Measurements from ENCODE around the gene SCTR.

The SCTR gene

GRCh38 chr2:119474371-119475224 lies 49.7 kb downstream of the SCTR start:
- DNase-seq (ENCODE audit: low read depth in 3 of 3): no peak

GRCh38 chr2:119473621-119474370 lies 50.5 kb downstream of the SCTR start:
- no peak for DNase-seq (ENCODE audit: low read depth in 3 of 3)

GRCh38 chr2:119472749-119473148 lies 51.5 kb downstream of the SCTR start:
- no peak for DNase-seq (ENCODE audit: low read depth in 3 of 3)

GRCh38 chr2:119469661-119470297 lies 54.5 kb downstream of the SCTR start:
- no peak for DNase-seq (ENCODE audit: low read depth in 3 of 3)

GRCh38 chr2:119469131-119469530 lies 55.2 kb downstream of the SCTR start:
- no peak for DNase-seq (ENCODE audit: low read depth in 3 of 3)

- DNase-seq (ENCODE audit: low read depth in 3 of 3): no peak
These were observed 55.9 kb downstream of the SCTR start for GRCh38 chr2:119468154-119468955.

- no peak for DNase-seq (ENCODE audit: low read depth in 3 of 3)
These were observed 57.9 kb downstream of the SCTR start for GRCh38 chr2:119466373-119466772.

- no peak for DNase-seq (ENCODE audit: low read depth in 3 of 3)
These were observed 58.6 kb downstream of the SCTR start for GRCh38 chr2:119465687-119466086.

GRCh38 chr2:119464981-119465380 lies 59.3 kb downstream of the SCTR start:
- no peak for DNase-seq (ENCODE audit: low read depth in 3 of 3)

- no peak for DNase-seq (ENCODE audit: low read depth in 3 of 3)
These were observed 60.3 kb downstream of the SCTR start for GRCh38 chr2:119463990-119464389.

GRCh38 chr2:119463136-119463535 lies 61.1 kb downstream of the SCTR start:
- no peak for DNase-seq (ENCODE audit: low read depth in 3 of 3)

GRCh38 chr2:119462574-119462973 lies 61.7 kb downstream of the SCTR start:
- no peak for DNase-seq (ENCODE audit: low read depth in 3 of 3)

- no peak for DNase-seq (ENCODE audit: low read depth in 3 of 3)
These were observed 62.5 kb downstream of the SCTR start for GRCh38 chr2:119461811-119462210.

GRCh38 chr2:119460076-119460475 lies 64.2 kb downstream of the SCTR start:
- no peak for DNase-seq (ENCODE audit: low read depth in 3 of 3)

- no peak for DNase-seq (ENCODE audit: low read depth in 3 of 3)
These were observed 69.1 kb downstream of the SCTR start for GRCh38 chr2:119455066-119455718.

- DNase-seq (ENCODE audit: low read depth in 3 of 3): no peak
These were observed 70.2 kb downstream of the SCTR start for GRCh38 chr2:119453972-119454593.

GRCh38 chr2:119451336-119452050 lies 72.8 kb downstream of the SCTR start:
- no peak for DNase-seq (ENCODE audit: low read depth in 3 of 3)

GRCh38 chr2:119449521-119449920 lies 74.8 kb downstream of the SCTR start:
- no peak for DNase-seq (ENCODE audit: low read depth in 3 of 3)

- DNase-seq (ENCODE audit: low read depth in 3 of 3): no peak
These were observed 75.7 kb downstream of the SCTR start for GRCh38 chr2:119448427-119449141.

All from stimulated activated CD4-positive, alpha-beta T cell treated with anti-CD3 and anti-CD28 coated beads, TNF-alpha, amount 100 ng/mL, for 24 hours (primary cell).